Measurements from ENCODE around the gene EEIG2.

- TF ChIP-seq FOXM1 (IDR thresholded peaks at IDR 0.05; ENCODE audit: borderline replicate concordance) (no peak), SP1 (IDR thresholded peaks at IDR 0.05) (no peak), LEF1 (IDR thresholded peaks at IDR 0.05; ENCODE audit: borderline replicate concordance) (no peak), FOXK2 (IDR thresholded peaks at IDR 0.05) (no peak), L3MBTL2 (conservative IDR thresholded peaks at IDR 0.05) (no peak), ELF4 (IDR thresholded peaks at IDR 0.05) (no peak), ARNT (IDR thresholded peaks at IDR 0.05) (no peak), BHLHE40 (IDR thresholded peaks at IDR 0.05; ENCODE audit: borderline replicate concordance) (no peak), SUZ12 (IDR thresholded peaks at IDR 0.05) (no peak), CTBP1 (IDR thresholded peaks at IDR 0.05; ENCODE audit: borderline replicate concordance) (no peak), FOXA1 (IDR thresholded peaks at IDR 0.05) (no peak), PKNOX1 (IDR thresholded peaks at IDR 0.05) (no peak)
These were observed 2.6 kb upstream of the EEIG2 start for GRCh38 chr1:108557296-108557695.

Measured in HEK293T (cell line).